DMS79 (cell line): ENCODE data around the gene SPATA6L.

Source experiments
- DNase-seq: peaks from one replicate; lab custom pipeline; 2025; lab: John Stamatoyannopoulos, UW

The SPATA6L gene

GRCh38 chr9:4584636-4585035 lies 81.6 kb downstream of the SPATA6L start:
- no peak for DNase-seq

GRCh38 chr9:4583001-4583400 lies 83.3 kb downstream of the SPATA6L start:
- DNase-seq = no peak

- DNase-seq = no peak
These were observed 84.3 kb downstream of the SPATA6L start for GRCh38 chr9:4581861-4582565.

- DNase-seq = no peak
These were observed 85.1 kb downstream of the SPATA6L start for GRCh38 chr9:4581035-4581760.

GRCh38 chr9:4579001-4579400 lies 87.3 kb downstream of the SPATA6L start:
- no peak for DNase-seq

GRCh38 chr9:4576448-4576847 lies 89.8 kb downstream of the SPATA6L start:
- no peak for DNase-seq

DNA sequence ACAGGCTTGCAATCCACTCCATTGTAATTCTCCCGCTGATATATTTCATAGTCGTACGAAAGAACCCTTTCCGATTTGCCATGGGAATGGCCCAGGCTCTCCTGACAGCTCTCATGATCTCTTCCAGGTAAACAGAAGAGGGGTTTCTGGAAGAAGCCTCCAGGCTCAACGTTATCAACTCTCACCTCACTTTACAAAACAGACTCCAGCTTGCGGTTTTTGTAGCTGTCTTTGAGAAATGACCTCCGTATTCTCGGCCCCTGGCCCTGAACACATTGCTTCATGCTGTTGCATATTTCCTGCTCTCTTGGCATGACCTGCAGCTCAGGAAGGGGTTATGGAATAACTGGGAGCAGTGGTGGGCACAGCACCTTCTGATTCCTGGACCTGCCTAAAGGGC lies 90.3 kb downstream of the SPATA6L start:
- DNase-seq = no peak

GRCh38 chr9:4574657-4575243 lies 91.5 kb downstream of the SPATA6L start:
- no peak for DNase-seq

- DNase-seq = peak; percentile 11
These were observed 92.5 kb downstream of the SPATA6L start for GRCh38 chr9:4573634-4574389.

- DNase-seq = peak; percentile 1
These were observed 93.1 kb downstream of the SPATA6L start for GRCh38 chr9:4573176-4573575.

GRCh38 chr9:4572184-4572826 lies 94.0 kb downstream of the SPATA6L start:
- DNase-seq = no peak

DNA sequence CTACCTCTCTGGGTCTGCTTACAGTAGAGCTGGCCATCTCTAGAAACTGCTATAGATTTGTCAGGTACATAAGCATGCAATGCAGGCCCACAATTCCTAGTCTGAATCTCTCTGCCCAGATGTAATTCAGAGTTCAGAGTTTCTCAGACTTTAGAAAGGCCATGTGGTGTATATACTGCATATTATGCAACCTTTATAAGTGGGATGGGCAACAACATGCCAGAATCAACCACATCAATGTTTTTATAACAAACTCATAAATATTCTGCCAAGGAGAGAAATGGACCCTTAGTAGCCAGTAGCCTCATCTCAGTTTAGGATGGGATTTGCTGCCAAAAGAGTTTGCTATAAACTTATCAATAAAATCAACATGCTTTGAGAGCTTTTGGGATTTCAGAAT lies 97.2 kb downstream of the SPATA6L start:
- no peak for DNase-seq

DNA sequence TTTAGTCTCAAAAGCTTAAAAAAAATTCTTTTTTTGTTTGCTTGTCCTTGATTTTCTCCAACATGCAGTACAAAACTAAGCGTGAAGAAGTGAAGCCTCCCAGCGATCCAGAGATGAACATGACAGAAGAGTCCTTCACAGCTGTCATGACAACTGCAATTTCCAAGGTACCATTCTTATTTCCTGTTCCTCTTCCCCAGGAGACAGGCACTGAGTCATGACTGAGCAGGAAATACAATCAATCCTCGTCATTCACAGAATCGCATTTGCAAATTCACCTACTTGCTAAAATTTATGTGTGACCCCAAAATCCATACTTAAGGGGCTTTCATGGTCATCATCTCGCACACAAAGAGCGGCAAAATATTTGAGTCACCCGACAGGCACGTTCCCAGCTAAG lies 98.7 kb downstream of the SPATA6L start:
- no peak for DNase-seq

- DNase-seq = no peak
These were observed 99.5 kb downstream of the SPATA6L start for GRCh38 chr9:4566806-4567205.

DNA sequence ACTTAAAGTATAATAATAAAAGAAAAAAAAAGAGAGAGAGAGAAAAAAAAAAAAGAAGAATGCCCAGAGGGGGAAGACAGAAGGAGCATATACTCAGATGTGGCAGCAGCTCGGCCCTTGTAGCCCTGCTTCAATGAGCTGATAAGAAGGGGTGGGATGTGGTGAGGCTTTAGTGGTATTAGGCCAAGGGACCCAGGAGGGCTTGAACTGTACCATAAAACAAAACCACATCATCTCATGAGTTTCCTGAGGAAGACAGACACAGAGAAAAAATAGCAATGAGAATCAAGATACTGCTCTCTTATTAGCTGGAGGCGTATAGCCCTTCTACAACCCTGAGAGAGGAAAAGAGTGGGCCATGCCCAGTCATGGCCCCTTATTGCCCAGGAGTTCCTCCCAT lies 103.2 kb downstream of the SPATA6L start:
- no peak for DNase-seq

- no peak for DNase-seq
These were observed 106.8 kb downstream of the SPATA6L start for GRCh38 chr9:4559261-4560182.

GRCh38 chr9:4558371-4558998 lies 107.8 kb downstream of the SPATA6L start:
- DNase-seq = no peak

- DNase-seq = no peak
These were observed 111.0 kb downstream of the SPATA6L start for GRCh38 chr9:4555236-4555635.

GRCh38 chr9:4553951-4554381 lies 112.3 kb downstream of the SPATA6L start:
- DNase-seq = no peak

GRCh38 chr9:4550777-4551484 lies 115.3 kb downstream of the SPATA6L start:
- no peak for DNase-seq
